Breast epithelium (tissue), 3 donors: ENCODE results near the gene PARK7.

Experiments
- POLR2A ChIP-seq: fragments of 450-650 bp; IDR thresholded peaks from one replicate; pipeline ENCODE4 v1.6.1; 2016; ENCODE audit warnings: antibody characterized with exemption, mild to moderate bottlenecking, moderate library complexity
- TF ChIP-seq, protein P1 (sequence below), 3 donors: fragments of 450-650 bp; IDR thresholded peaks; one replicate each; pipeline ENCODE4 v1.5.1; 2016 to 2017; ENCODE audit warnings: antibody characterized with exemption in 3 of 3, mild to moderate bottlenecking in 3 of 3, moderate library complexity in 3 of 3

DNA sequence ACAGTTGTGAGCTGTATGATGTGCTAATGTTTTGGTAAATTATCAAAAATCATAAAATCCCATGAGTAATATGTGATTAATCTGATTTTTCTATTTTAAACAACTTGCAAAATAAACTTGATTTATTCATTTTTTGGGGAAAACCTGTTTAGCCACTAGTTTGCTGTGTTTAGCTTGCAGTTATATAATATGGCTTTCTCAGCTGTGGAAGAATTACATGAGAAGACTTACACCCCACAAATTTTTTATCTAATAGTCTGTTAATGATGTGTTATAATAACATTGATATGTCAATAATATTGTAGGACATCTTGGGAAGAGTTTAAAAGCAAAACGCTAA is 67.0 kb downstream of the PARK7 start:
- TF ChIP-seq, protein P1, sequence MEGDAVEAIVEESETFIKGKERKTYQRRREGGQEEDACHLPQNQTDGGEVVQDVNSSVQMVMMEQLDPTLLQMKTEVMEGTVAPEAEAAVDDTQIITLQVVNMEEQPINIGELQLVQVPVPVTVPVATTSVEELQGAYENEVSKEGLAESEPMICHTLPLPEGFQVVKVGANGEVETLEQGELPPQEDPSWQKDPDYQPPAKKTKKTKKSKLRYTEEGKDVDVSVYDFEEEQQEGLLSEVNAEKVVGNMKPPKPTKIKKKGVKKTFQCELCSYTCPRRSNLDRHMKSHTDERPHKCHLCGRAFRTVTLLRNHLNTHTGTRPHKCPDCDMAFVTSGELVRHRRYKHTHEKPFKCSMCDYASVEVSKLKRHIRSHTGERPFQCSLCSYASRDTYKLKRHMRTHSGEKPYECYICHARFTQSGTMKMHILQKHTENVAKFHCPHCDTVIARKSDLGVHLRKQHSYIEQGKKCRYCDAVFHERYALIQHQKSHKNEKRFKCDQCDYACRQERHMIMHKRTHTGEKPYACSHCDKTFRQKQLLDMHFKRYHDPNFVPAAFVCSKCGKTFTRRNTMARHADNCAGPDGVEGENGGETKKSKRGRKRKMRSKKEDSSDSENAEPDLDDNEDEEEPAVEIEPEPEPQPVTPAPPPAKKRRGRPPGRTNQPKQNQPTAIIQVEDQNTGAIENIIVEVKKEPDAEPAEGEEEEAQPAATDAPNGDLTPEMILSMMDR (IDR thresholded peaks at IDR 0.05): no peak
- TF ChIP-seq POLR2A: no peak
